H1 (cell line): ENCODE data around the gene TMEM39B. TPM values are rescaled to one million over a fixed set of nuclear protein-coding genes. Genes with fewer than 3 reads are reported as not detected.

Experiments
- CTCF ChIA-PET: fragments of 300-600 bp; sonication (Branson Sonifier 250); formaldehyde crosslinking; loops from one replicate; lab custom pipeline; 2021; ENCODE audit not compliant: partially characterized antibody; lab: Charles Lee
- POLR2A ChIA-PET: fragments of 300-600 bp; sonication (Branson Sonifier 250); formaldehyde crosslinking; loops from one replicate; lab custom pipeline; 2021; ENCODE audit warnings: inconsistent platforms; ENCODE audit not compliant: partially characterized antibody; lab: Charles Lee
- DNase-seq, 2 experiments: peaks; one replicate each; pipeline versions ENCODE4 v3.0.0 to v3.0.0-alpha.2; 2010 to 2022; ENCODE audit warnings: low spot score in 2 of 2, low read depth in 1 of 2, mixed read lengths in 1 of 2
- FAIRE-seq: peaks from 2 replicates; lab custom pipeline; 2011; peaks lifted over from hg19 to GRCh38; lab: Jason Lieb, UNC
- H2AFZ ChIP-seq: 2 replicates; pipeline ENCODE4 v1.8.1; 2012; ENCODE audit warnings: low read length, inconsistent platforms
- H2AK5ac ChIP-seq: 2 replicates; pipeline ENCODE4 v1.6.1; 2013; ENCODE audit warnings: low read depth, low read length
- H2BK120ac ChIP-seq: replicated peaks from 2 replicates; pipeline ENCODE3; 2013; ENCODE audit warnings: low read depth, low read length, inconsistent platforms
- H2BK12ac ChIP-seq: 2 replicates; pipeline ENCODE4 v1.6.1; 2013; ENCODE audit warnings: low read depth, low read length
- H2BK15ac ChIP-seq: 2 replicates; pipeline ENCODE4 v1.6.1; 2013; ENCODE audit warnings: low read length
- H2BK20ac ChIP-seq: 2 replicates; pipeline ENCODE4 v1.6.1; 2013; ENCODE audit warnings: low read length
- H2BK5ac ChIP-seq: 2 replicates; pipeline ENCODE4 v1.6.1; 2013; ENCODE audit warnings: low read depth, low read length
- H3K14ac ChIP-seq: 2 replicates; pipeline ENCODE4 v1.6.1; 2013; ENCODE audit warnings: inconsistent platforms; ENCODE audit not compliant: insufficient read length
- H3K18ac ChIP-seq: 2 replicates; pipeline ENCODE4 v1.6.1; 2013; ENCODE audit warnings: low read length; ENCODE audit errors: extremely low read depth
- H3K23ac ChIP-seq: 2 replicates; pipeline ENCODE4 v1.6.1; 2013; ENCODE audit warnings: inconsistent platforms; ENCODE audit not compliant: insufficient read length
- H3K23me2 ChIP-seq: 2 replicates; pipeline ENCODE4 v1.6.1; 2013; ENCODE audit warnings: low read depth, low read length
- H3K27ac ChIP-seq: 2 replicates; pipeline ENCODE4 v1.6.1; 2011; ENCODE audit warnings: low read depth, low read length, inconsistent platforms
- H3K27me3 ChIP-seq, 4 experiments: replicated peaks in 1 of 4; 1 replicate in 1 of 4; 2 replicates in 3 of 4; pipeline versions ENCODE4 v1.6.1 to v1.8.1; 2011 to 2013; ENCODE audit warnings: low read length in 3 of 4, mild to moderate bottlenecking in 3 of 4, inconsistent platforms in 2 of 4, mixed read lengths in 2 of 4, moderate library complexity in 1 of 4; ENCODE audit not compliant: control insufficient read depth in 3 of 4, insufficient read depth in 3 of 4; ENCODE audit errors: extremely low read depth in 1 of 4
- H3K36me3 ChIP-seq, 4 experiments: 2 replicates each; pipeline versions ENCODE4 v1.6.1 to v1.8.1; 2011 to 2013; ENCODE audit warnings: mild to moderate bottlenecking in 4 of 4, low read length in 3 of 4, moderate library complexity in 2 of 4, control low read depth in 1 of 4, inconsistent platforms in 1 of 4; ENCODE audit not compliant: insufficient read depth in 4 of 4, control insufficient read depth in 2 of 4
- H3K4ac ChIP-seq: replicated peaks from 2 replicates; pipeline ENCODE3; 2013; ENCODE audit warnings: low read length, low read depth, mixed read lengths, inconsistent platforms; ENCODE audit not compliant: insufficient read length
- H3K4me1 ChIP-seq, 4 experiments: replicated peaks in 1 of 4; 1 replicate in 1 of 4; 2 replicates in 3 of 4; pipeline versions ENCODE4 v1.6.1 to v1.8.1; 2011 to 2013; ENCODE audit warnings: low read length in 3 of 4, inconsistent platforms in 2 of 4, mixed read lengths in 1 of 4; ENCODE audit not compliant: insufficient read depth in 4 of 4, control insufficient read depth in 3 of 4
- H3K4me2 ChIP-seq, 2 experiments: 2 replicates each; pipeline versions ENCODE4 v1.6.1 to v1.8.1; 2011 to 2013; ENCODE audit warnings: low read depth in 2 of 2, low read length in 2 of 2, control low read depth in 1 of 2, inconsistent platforms in 1 of 2, mild to moderate bottlenecking in 1 of 2; ENCODE audit not compliant: insufficient read depth in 1 of 2
- H3K4me3 ChIP-seq, 4 experiments: fragments of 200-600, 300-600 bp in 1 of 4; sonication (generic), shearing (Covaris generic), sonication (Bioruptor Twin) in 1 of 4; 2 replicates each; pipeline versions ENCODE4 v1.5.1 to v1.8.1; 2011 to 2016; ENCODE audit warnings: low read length in 4 of 4, low read depth in 3 of 4, control low read depth in 2 of 4, inconsistent platforms in 2 of 4, mild to moderate bottlenecking in 2 of 4, mixed read lengths in 1 of 4, moderate library complexity in 1 of 4; ENCODE audit not compliant: insufficient read depth in 2 of 4; ENCODE audit errors: extremely low read depth in 1 of 4
- H3K56ac ChIP-seq: replicated peaks from 2 replicates; pipeline ENCODE3; 2013; ENCODE audit warnings: low read depth, mild to moderate bottlenecking, mixed read lengths, low read length, inconsistent platforms; ENCODE audit not compliant: insufficient read length
- H3K79me1 ChIP-seq: 2 replicates; pipeline ENCODE4 v1.6.1; 2013; ENCODE audit warnings: low read depth, low read length, control low read depth
- H3K79me2 ChIP-seq, 2 experiments: 2 replicates each; pipeline versions ENCODE4 v1.6.1 to v1.8.1; 2012 to 2013; ENCODE audit warnings: low read length in 2 of 2, mild to moderate bottlenecking in 2 of 2, inconsistent platforms in 1 of 2; ENCODE audit not compliant: insufficient read depth in 2 of 2, control insufficient read depth in 1 of 2
- H3K9ac ChIP-seq, 4 experiments: replicated peaks in 1 of 4; 1 replicate in 1 of 4; 2 replicates in 3 of 4; pipeline versions ENCODE4 v1.6.1 to v1.8.1; 2011 to 2013; ENCODE audit warnings: low read depth in 3 of 4, low read length in 3 of 4, control low read depth in 2 of 4, mild to moderate bottlenecking in 2 of 4, moderate library complexity in 2 of 4, inconsistent platforms in 1 of 4; ENCODE audit errors: extremely low read depth in 1 of 4
- H3K9me3 ChIP-seq, 2 experiments: 2 replicates each; pipeline versions ENCODE4 v1.6.1 to v1.8.1; 2012 to 2013; ENCODE audit warnings: mild to moderate bottlenecking in 2 of 2, moderate library complexity in 2 of 2, control low read depth in 1 of 2, inconsistent platforms in 1 of 2, low read depth in 1 of 2, low read length in 1 of 2, mixed read lengths in 1 of 2; ENCODE audit not compliant: insufficient read depth in 2 of 2
- H4K20me1 ChIP-seq, 2 experiments: replicated peaks in 1 of 2; 2 replicates each; pipeline versions ENCODE3 to v1.8.1; 2011 to 2013; ENCODE audit warnings: inconsistent platforms in 2 of 2, low read length in 2 of 2, mild to moderate bottlenecking in 1 of 2; ENCODE audit not compliant: insufficient read depth in 2 of 2, control insufficient read depth in 1 of 2
- H4K5ac ChIP-seq: 2 replicates; pipeline ENCODE4 v1.6.1; 2013; ENCODE audit warnings: low read length, low read depth, mixed read lengths, inconsistent platforms; ENCODE audit not compliant: insufficient read length
- H4K8ac ChIP-seq: 2 replicates; pipeline ENCODE4 v1.8.0; 2013; ENCODE audit warnings: mild to moderate bottlenecking, moderate library complexity, low read length, inconsistent platforms; ENCODE audit not compliant: insufficient read depth; ENCODE audit errors: extremely low read depth
- H4K91ac ChIP-seq: replicated peaks from 2 replicates; pipeline ENCODE3; 2013; ENCODE audit warnings: low read length, mixed read lengths, inconsistent platforms; ENCODE audit not compliant: insufficient read length
- BRCA1 ChIP-seq: IDR thresholded peaks from 2 replicates; pipeline ENCODE4 v1.6.1; 2012; ENCODE audit warnings: low read depth, low read length, improper control_type of control experiment
- CHD2 ChIP-seq: IDR thresholded peaks from 2 replicates; pipeline ENCODE4 v1.6.1; 2012; ENCODE audit warnings: low read length, improper control_type of control experiment
- GTF2F1 ChIP-seq: IDR thresholded peaks from 2 replicates; pipeline ENCODE4 v1.6.1; 2012; ENCODE audit warnings: low read depth, low read length, improper control_type of control experiment, borderline replicate concordance
- JUN ChIP-seq: IDR thresholded peaks from 2 replicates; pipeline ENCODE4 v1.6.1; 2011; ENCODE audit warnings: low read depth, mild to moderate bottlenecking, improper control_type of control experiment, low read length
- KDM1A ChIP-seq: fragments of 200-600, 300-600 bp; sonication (generic); IDR thresholded peaks from 2 replicates; pipeline ENCODE4 v1.7.1; 2016; ENCODE audit warnings: mild to moderate bottlenecking, low read length, borderline replicate concordance
- NANOG ChIP-seq: IDR thresholded peaks from 2 replicates; pipeline ENCODE4 v1.6.1; 2011; ENCODE audit warnings: low read length, low read depth, mild to moderate bottlenecking, inconsistent platforms; ENCODE audit not compliant: insufficient read depth, poor library complexity, severe bottlenecking
- NRF1 ChIP-seq: IDR thresholded peaks from 2 replicates; pipeline ENCODE4 v1.6.1; 2011; ENCODE audit warnings: mild to moderate bottlenecking, low read depth, low read length, improper control_type of control experiment
- SIX5 ChIP-seq: IDR thresholded peaks from 2 replicates; pipeline ENCODE4 v1.6.1; 2011; ENCODE audit warnings: mild to moderate bottlenecking, low read depth, low read length
- TBP ChIP-seq: IDR thresholded peaks from 2 replicates; pipeline ENCODE4 v1.6.1; 2011; ENCODE audit warnings: low read depth, low read length, improper control_type of control experiment
- TCF12 ChIP-seq: IDR thresholded peaks from 2 replicates; pipeline ENCODE4 v1.6.1; 2011; ENCODE audit warnings: low read depth, mild to moderate bottlenecking, low read length
- TEAD4 ChIP-seq: IDR thresholded peaks from 2 replicates; pipeline ENCODE4 v1.6.1; 2012; ENCODE audit warnings: low read depth, low read length, inconsistent platforms, mixed read lengths
- WGBS, 2 experiments: shearing (Covaris generic) in 1 of 2; methylation state at CpG; one replicate each; pipeline versions ENCODE4 v1.1.6 to v1.1.7; 2013 to 2015; ENCODE audit warnings: low lambda C conversion rate in 2 of 2, mixed read lengths in 2 of 2, inconsistent platforms in 1 of 2, low coverage in 1 of 2, missing lambda C conversion rate in 1 of 2; ENCODE audit not compliant: insufficient replicate concordance in 2 of 2, insufficient coverage in 1 of 2, insufficient read length in 1 of 2; ENCODE audit errors: extremely low coverage in 1 of 2, missing lambda C conversion rate in 1 of 2; 5-methylcytosine and 5-hydroxymethylcytosine counted together
- polyA plus RNA-seq, 7 experiments: library from polyadenylated mRNA; depleted of rRNA in 3 of 7; stranded (reverse) in 5 of 7; unstranded in 2 of 7; fragments of >200 nt in 5 of 7; fragments of 200-250 nt in 2 of 7; gene quantifications; 1 replicate in 5 of 7; 2 replicates in 1 of 7; 4 replicates in 1 of 7; pipeline versions ENCODE4 v1.2.1 to v1.2.3, GENCODE V29; 2011 to 2013; ENCODE audit warnings: missing spikeins in 2 of 7, mixed read lengths in 2 of 7
- total RNA-seq: library from RNA; stranded (reverse); fragmentation: NEBNext Ultra II Directional; extraction: Animal tissue kit (Norgen Biotek cat#: 25700); gene quantifications from 2 replicates; pipeline ENCODE4 v1.2.1, GENCODE V29; 2021

TMEM39B gene
- total and polyA plus RNA-seq, 2 of the 8 experiments (the other 6 are each of a cell fraction or from before 2014, with no cell fraction given): 25.3 to 32.7 TPM

- no peak overlapping the region for H3K9ac ChIP-seq
- no peak for DNase-seq
- H2BK5ac ChIP-seq: no peak overlapping the region
- no peaks in the 10 kb centered on the region for H3K27me3 ChIP-seq
- H4K20me1 ChIP-seq: peaks cover 0 to 6% of the 10 kb centered on the region in 2 experiments
- no peak overlapping the region for H3K4me3 ChIP-seq
- no peak for TF ChIP-seq NANOG
- TF ChIP-seq NRF1: no peak
- TF ChIP-seq JUN: no peak
- no peak for TF ChIP-seq BRCA1
- TF ChIP-seq KDM1A: no peak
- TF ChIP-seq TEAD4: no peak
- no peak for TF ChIP-seq SIX5
- no peak for TF ChIP-seq GTF2F1
- TF ChIP-seq TCF12: no peak
- TF ChIP-seq TBP: no peak
- TF ChIP-seq CHD2: no peak
- TF ChIP-seq, all 59 proteins: peak for 0
- Histone ChIP-seq H3K4me2 (no peak overlapping the region), H2BK120ac (no peak overlapping the region), H3K36me3 (no peaks in the 10 kb centered on the region), H4K8ac (no peak overlapping the region), H3K14ac (no peak overlapping the region), H3K9me3 (no peaks in the 10 kb centered on the region), H4K5ac (no peak overlapping the region), H3K23me2 (no peaks in the 10 kb centered on the region), H3K56ac (no peak overlapping the region), H2BK12ac (no peak overlapping the region), H2BK20ac (no peak overlapping the region), H3K18ac (no peak overlapping the region), H4K91ac (no peak overlapping the region), H2AK5ac (no peak overlapping the region), H2BK15ac (no peak overlapping the region), H3K79me1 (no peaks in the 10 kb centered on the region; the same call in 1 of the 2 replicates), H3K27ac (no peak overlapping the region), H3K4ac (no peak overlapping the region), H3K23ac (no peak overlapping the region), H3K4me1 (peaks cover 0 to 3% (median 0%) of the 10 kb centered on the region in 4 experiments; a peak in 3 of 7 replicates), H2AFZ (no peak overlapping the region), H3K79me2 (peaks cover 0 to 77% of the 10 kb centered on the region in 2 experiments; a peak in 3 of 4 replicates)
- POLR2A ChIA-PET: interaction anchor here (1.1 to 1.5 kb wide), 2 partner anchors 11 to 14 kb away, joined by 3 to 4 read pairs; no protein-coding TSS in a partner anchor
- WGBS, 2 experiments: 94% methylated on average over 8 of the region's 8 CpGs; no CpG with 5 or more reads in 1 of the 2 experiments
- CTCF ChIA-PET: interaction anchor here (1.0 kb wide), 1 partner anchor 9 kb away, joined by 3 read pairs; no protein-coding TSS in a partner anchor
- FAIRE-seq: no peak
Observed at GRCh38 chr1:32125313-32125712, 52.6 kb downstream of the TMEM39B start.
